Astrocyte (in vitro differentiated cells and primary cell): ENCODE data around the gene VAV2. TPM values are rescaled to one million over a fixed set of nuclear protein-coding genes. Genes with fewer than 3 reads are reported as not detected.
A peak's percentile ranks its signal among the peaks of the same experiment; 100 is the strongest.

ENCODE experiments used
- DNase-seq: peaks from one replicate; pipeline ENCODE4 v3.0.0-alpha.2; 2010; ENCODE audit warnings: low read depth
- FAIRE-seq: peaks from 2 replicates; lab custom pipeline; 2011; peaks lifted over from hg19 to GRCh38; lab: Jason Lieb, UNC
- H2AFZ ChIP-seq: 2 replicates; pipeline ENCODE4 v1.6.0; 2012; ENCODE audit warnings: low read depth, low read length, inconsistent platforms
- H3K27ac ChIP-seq: 2 replicates; pipeline ENCODE4 v1.5.1; 2011; ENCODE audit warnings: low read depth, low read length, inconsistent platforms
- H3K27me3 ChIP-seq: 2 replicates; pipeline ENCODE4 v1.6.0; 2011; ENCODE audit warnings: low read length, inconsistent platforms; ENCODE audit not compliant: insufficient read depth
- H3K36me3 ChIP-seq: 2 replicates; pipeline ENCODE4 v1.5.1; 2011; ENCODE audit warnings: low read length, inconsistent platforms; ENCODE audit not compliant: insufficient read depth
- H3K4me1 ChIP-seq: 2 replicates; pipeline ENCODE4 v1.5.1; 2011; ENCODE audit warnings: low read length, inconsistent platforms; ENCODE audit not compliant: insufficient read depth
- H3K4me2 ChIP-seq: 2 replicates; pipeline ENCODE4 v1.6.0; 2012; ENCODE audit warnings: low read length, inconsistent platforms
- H3K4me3 ChIP-seq: 2 replicates; pipeline ENCODE4 v1.5.1; 2011; ENCODE audit warnings: low read depth, mild to moderate bottlenecking, low read length, inconsistent platforms; ENCODE audit not compliant: insufficient read depth
- H3K79me2 ChIP-seq: 2 replicates; pipeline ENCODE4 v1.6.0; 2012; ENCODE audit warnings: mild to moderate bottlenecking, low read length, inconsistent platforms; ENCODE audit not compliant: insufficient read depth
- H3K9ac ChIP-seq: 2 replicates; pipeline ENCODE4 v1.6.0; 2012; ENCODE audit warnings: mild to moderate bottlenecking, low read length, inconsistent platforms
- H3K9me3 ChIP-seq: 2 replicates; pipeline ENCODE4 v1.5.1; 2012; ENCODE audit warnings: low read depth, mild to moderate bottlenecking, low read length, inconsistent platforms; ENCODE audit not compliant: insufficient read depth
- H4K20me1 ChIP-seq: 2 replicates; pipeline ENCODE4 v1.6.0; 2012; ENCODE audit warnings: low read length, inconsistent platforms; ENCODE audit not compliant: insufficient read depth
- H3K27ac Mint-ChIP-seq: one replicate; pipeline ENCODE4 v1.8.0; 2021; ENCODE audit warnings: mild to moderate bottlenecking, mixed read lengths; ENCODE audit not compliant: unreplicated experiment
- H3K27me3 Mint-ChIP-seq: one replicate; pipeline ENCODE4 v1.8.0; 2021; ENCODE audit warnings: low read depth, mixed read lengths; ENCODE audit not compliant: unreplicated experiment
- H3K36me3 Mint-ChIP-seq: one replicate; pipeline ENCODE4 v1.8.0; 2021; ENCODE audit warnings: low read depth, mixed read lengths; ENCODE audit not compliant: unreplicated experiment
- H3K4me1 Mint-ChIP-seq: one replicate; pipeline ENCODE4 v1.8.0; 2021; ENCODE audit warnings: low read depth, mixed read lengths; ENCODE audit not compliant: unreplicated experiment
- H3K4me3 Mint-ChIP-seq: one replicate; pipeline ENCODE4 v1.8.0; 2021; ENCODE audit warnings: mild to moderate bottlenecking, moderate library complexity, mixed read lengths; ENCODE audit not compliant: unreplicated experiment
- H3K9me3 Mint-ChIP-seq: one replicate; pipeline ENCODE4 v1.8.0; 2021; ENCODE audit warnings: mild to moderate bottlenecking, mixed read lengths; ENCODE audit not compliant: unreplicated experiment
- CTCF ChIP-seq: IDR thresholded peaks from 2 replicates; pipeline ENCODE4 v1.5.1; 2011; ENCODE audit warnings: low read depth, mild to moderate bottlenecking, inconsistent platforms, low read length, moderate library complexity; ENCODE audit not compliant: insufficient read depth
- EZH2 ChIP-seq: IDR thresholded peaks from 2 replicates; pipeline ENCODE4 v1.6.1; 2012; ENCODE audit warnings: mild to moderate bottlenecking, low read length, inconsistent platforms; ENCODE audit not compliant: insufficient read depth
- total RNA-seq: library from RNA; stranded (reverse); gene quantifications from 2 replicates; pipeline ENCODE4 v1.2.1, GENCODE V29; 2021

The VAV2 gene
- total RNA-seq, 1 donor from 2014 or later, result 36.5 TPM

- H3K27me3 Mint-ChIP-seq, result no peaks in the 10 kb centered on the region
- peaks cover 15% of the 10 kb centered on the region for H3K4me1 Mint-ChIP-seq
- Histone ChIP-seq H3K27me3 (no peaks in the 10 kb centered on the region), H2AFZ (no peak overlapping the region), H4K20me1 (peaks cover 37% of the 10 kb centered on the region), H3K79me2 (peaks cover 2% of the 10 kb centered on the region), H3K4me1 (no peaks in the 10 kb centered on the region), H3K4me2 (no peak overlapping the region), H3K9me3 (no peaks in the 10 kb centered on the region), H3K9ac (no peak overlapping the region), H3K4me3 (no peak overlapping the region), H3K36me3 (peaks cover 2% of the 10 kb centered on the region), H3K27ac (no peak overlapping the region)
- FAIRE-seq, result no peak
- TF ChIP-seq CTCF (no peak), EZH2 (no peak)
- peak overlapping the region; percentile 1 for H3K27ac Mint-ChIP-seq
- no peak overlapping the region for H3K4me3 Mint-ChIP-seq
- peaks cover 3% of the 10 kb centered on the region for H3K9me3 Mint-ChIP-seq
- DNase-seq, result peak; percentile 27
- peaks cover 39% of the 10 kb centered on the region for H3K36me3 Mint-ChIP-seq
These were observed 173.7 kb downstream of the VAV2 start for GRCh38 chr9:133818444-133818843.

- FAIRE-seq (no peak), DNase-seq (no peak)
- Histone ChIP-seq H3K27ac (no peak overlapping the region), H3K9ac (no peak overlapping the region), H3K27me3 (no peaks in the 10 kb centered on the region), H3K9me3 (no peaks in the 10 kb centered on the region), H3K79me2 (no peaks in the 10 kb centered on the region), H3K4me2 (no peak overlapping the region), H3K36me3 (no peaks in the 10 kb centered on the region), H4K20me1 (peaks cover 34% of the 10 kb centered on the region), H2AFZ (no peak overlapping the region), H3K4me1 (no peaks in the 10 kb centered on the region), H3K4me3 (no peak overlapping the region)
- Mint-ChIP-seq H3K27me3 (no peaks in the 10 kb centered on the region), H3K4me3 (no peak overlapping the region), H3K4me1 (no peaks in the 10 kb centered on the region), H3K27ac (no peak overlapping the region), H3K36me3 (peaks cover 33% of the 10 kb centered on the region), H3K9me3 (peaks cover 3% of the 10 kb centered on the region)
- TF ChIP-seq EZH2 (no peak), CTCF (no peak)
These were observed 176.3 kb downstream of the VAV2 start for GRCh38 chr9:133815781-133816180.

GRCh38 chr9:133814586-133815208, 177.4 kb downstream of the VAV2 start:
- H3K27ac ChIP-seq, result no peak overlapping the region
- TF ChIP-seq EZH2 (no peak), CTCF (no peak)
- H3K9me3 ChIP-seq, result no peaks in the 10 kb centered on the region
- H3K27me3 Mint-ChIP-seq, result no peaks in the 10 kb centered on the region
- FAIRE-seq (no peak), DNase-seq (no peak)
- H2AFZ ChIP-seq, result no peak overlapping the region
- no peak overlapping the region for H3K4me3 ChIP-seq
- no peaks in the 10 kb centered on the region for H3K4me1 ChIP-seq
- no peak overlapping the region for H3K4me3 Mint-ChIP-seq
- H3K27me3 ChIP-seq, result no peaks in the 10 kb centered on the region
- peaks cover 3% of the 10 kb centered on the region for H3K9me3 Mint-ChIP-seq
- peaks cover 37% of the 10 kb centered on the region for H4K20me1 ChIP-seq
- no peaks in the 10 kb centered on the region for H3K36me3 ChIP-seq
- H3K9ac ChIP-seq, result no peak overlapping the region
- H3K4me2 ChIP-seq, result no peak overlapping the region
- peaks cover 30% of the 10 kb centered on the region for H3K36me3 Mint-ChIP-seq
- H3K4me1 Mint-ChIP-seq, result no peaks in the 10 kb centered on the region
- no peak overlapping the region for H3K27ac Mint-ChIP-seq
- H3K79me2 ChIP-seq, result no peaks in the 10 kb centered on the region
